HG03095 (cell line): ENCODE data around the gene SP1.
A peak's percentile ranks its signal among the peaks of the same experiment; 100 is the strongest.
"Not testable (repeated sequence)": the region's sequence is repeated elsewhere in the genome, so short reads cannot be mapped to it uniquely, and the experiment has no call there.

Experiments
- ATAC-seq: cut with Tn5 transposase; IDR thresholded peaks from one replicate; pipeline ENCODE4 v1.9.1; 2021; ENCODE audit warnings: moderate library complexity; ENCODE audit not compliant: unreplicated experiment

SP1 gene

GRCh38 chr12:53358836-53359419, 21.0 kb upstream of the SP1 start:
- ATAC-seq: no peak

- ATAC-seq: not testable (repeated sequence)
Measured at GRCh38 chr12:53361638-53362037, 18.3 kb upstream of the SP1 start.

DNA sequence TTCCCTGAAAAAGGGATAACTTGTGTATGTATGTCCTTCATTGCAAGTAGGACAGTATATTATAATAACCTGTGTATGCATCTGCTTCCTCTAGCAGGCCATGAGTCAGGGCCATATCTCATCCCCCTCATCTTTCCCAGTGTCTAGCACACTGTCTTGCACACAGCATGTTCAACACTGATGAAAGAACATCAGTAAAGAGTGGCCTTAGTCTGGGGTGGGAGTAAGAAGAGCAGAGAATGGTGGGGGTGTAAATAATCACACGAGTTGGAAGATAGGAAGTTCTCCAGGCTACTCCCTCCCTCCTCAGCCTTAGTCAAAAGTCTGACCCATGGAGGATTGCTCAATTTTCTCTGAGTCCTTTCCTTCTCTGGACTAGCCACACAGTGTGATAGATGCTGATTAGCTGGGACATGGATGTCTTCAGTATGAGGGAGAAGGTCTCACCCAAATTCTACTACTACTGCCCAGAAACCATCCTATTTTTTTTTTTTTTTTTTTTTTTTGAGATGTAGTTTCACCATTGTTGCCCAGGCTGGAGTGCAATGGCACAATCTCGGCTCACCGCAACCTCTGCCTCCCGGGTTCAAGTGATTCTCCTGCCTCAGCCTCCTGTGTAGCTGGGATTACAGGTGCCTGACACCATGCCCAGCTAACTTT, 14.6 kb upstream of the SP1 start:
- no peak for ATAC-seq

DNA sequence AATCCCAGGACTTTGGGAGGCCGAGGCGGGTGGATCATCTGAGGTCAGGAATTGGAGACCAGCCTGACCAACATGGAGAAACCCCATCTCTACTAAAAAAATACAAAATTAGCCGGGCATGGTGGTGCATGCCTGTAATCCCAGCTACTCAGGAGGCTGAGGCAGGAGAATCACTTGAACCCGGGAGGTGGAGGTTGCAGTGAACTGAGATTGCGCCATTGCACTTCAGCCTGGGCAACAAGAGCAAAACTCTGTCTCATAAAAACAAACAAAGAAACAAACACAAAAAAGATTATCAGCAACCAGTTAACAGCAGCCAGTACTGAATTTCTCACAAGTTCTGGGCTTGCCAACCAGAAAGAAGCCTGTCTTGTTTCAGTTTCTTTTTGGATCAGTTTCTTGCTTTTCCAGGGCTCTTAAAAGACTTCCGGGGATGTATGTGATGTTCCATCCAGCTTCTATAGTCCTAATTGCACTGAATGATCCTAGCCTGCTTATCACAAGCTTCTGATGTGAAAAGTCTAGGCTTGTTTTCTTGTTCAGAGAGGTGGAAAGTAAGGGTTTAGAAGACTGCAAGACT, 6.3 kb upstream of the SP1 start:
- not testable (repeated sequence) for ATAC-seq

GRCh38 chr12:53374277-53374676, 5.7 kb upstream of the SP1 start:
- ATAC-seq: not testable (repeated sequence)

DNA sequence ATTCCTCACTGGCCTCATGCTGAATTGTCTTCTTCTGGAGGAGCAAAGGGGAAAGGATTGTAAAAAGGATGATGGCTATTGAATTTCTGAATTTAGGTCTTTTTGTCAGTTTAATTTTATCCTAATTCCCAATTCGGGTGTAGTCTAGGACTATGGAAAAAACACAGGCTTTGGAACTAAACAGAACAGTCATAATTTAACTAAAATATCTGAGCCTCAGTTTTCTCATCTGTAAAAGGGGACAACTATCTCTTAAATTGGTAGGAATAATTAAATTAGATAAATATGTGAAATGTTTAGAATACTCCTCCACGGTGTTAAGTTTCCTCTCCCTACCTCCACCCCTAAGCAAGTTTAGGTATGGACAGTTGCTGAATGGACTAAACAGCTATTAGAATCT, 3.2 kb upstream of the SP1 start:
- no peak for ATAC-seq

DNA sequence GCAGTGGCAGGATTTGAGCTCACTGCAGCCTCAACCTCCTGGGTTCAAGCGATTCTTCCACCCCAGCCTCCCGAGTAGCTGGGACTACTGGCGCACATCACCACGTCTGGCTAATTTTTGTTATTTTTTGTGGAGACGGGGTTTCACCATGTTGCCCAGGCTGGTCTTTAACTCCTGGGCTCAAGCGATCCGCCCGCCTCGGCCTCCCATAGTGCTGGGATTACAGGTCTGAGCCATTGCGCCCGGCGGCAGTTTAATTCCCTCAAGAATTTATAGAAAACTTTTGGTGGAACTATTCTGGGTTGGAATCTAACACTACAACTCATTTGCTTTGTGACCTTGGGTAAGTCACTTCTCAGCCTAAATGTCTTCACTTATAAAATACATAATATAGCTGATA, 1.8 kb upstream of the SP1 start:
- no peak for ATAC-seq

DNA sequence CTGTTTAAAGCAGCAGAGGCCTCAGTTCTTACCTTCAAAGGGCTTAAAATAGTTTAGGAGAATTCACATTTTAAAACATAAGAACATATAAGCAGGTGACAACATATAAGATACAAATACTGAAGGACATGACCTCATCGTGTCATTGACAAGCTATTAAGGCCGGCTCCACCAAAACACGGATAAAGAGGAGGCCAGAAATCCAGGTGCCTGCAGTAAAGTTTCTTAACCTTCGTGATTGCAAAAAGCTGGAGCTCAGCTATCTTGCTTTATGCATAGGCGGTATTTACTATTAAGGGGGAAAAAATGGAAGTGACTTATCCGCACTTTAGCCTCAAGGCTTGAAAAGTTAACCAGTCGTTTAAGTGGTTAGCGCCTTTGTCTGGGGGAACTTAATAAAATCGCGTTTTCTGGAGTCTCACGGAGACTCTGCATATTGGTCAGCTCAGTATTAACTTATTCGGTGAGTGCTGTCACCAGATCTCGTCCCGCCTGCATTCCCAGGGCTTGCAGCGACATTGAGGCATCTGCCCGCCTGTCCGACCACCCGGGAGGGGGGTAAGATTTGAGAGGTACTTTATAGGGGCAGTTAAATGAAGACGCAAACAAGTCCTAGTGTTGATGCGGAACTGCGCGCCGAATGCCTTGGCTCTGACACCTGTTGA, 1.1 kb upstream of the SP1 start:
- ATAC-seq: no peak

DNA sequence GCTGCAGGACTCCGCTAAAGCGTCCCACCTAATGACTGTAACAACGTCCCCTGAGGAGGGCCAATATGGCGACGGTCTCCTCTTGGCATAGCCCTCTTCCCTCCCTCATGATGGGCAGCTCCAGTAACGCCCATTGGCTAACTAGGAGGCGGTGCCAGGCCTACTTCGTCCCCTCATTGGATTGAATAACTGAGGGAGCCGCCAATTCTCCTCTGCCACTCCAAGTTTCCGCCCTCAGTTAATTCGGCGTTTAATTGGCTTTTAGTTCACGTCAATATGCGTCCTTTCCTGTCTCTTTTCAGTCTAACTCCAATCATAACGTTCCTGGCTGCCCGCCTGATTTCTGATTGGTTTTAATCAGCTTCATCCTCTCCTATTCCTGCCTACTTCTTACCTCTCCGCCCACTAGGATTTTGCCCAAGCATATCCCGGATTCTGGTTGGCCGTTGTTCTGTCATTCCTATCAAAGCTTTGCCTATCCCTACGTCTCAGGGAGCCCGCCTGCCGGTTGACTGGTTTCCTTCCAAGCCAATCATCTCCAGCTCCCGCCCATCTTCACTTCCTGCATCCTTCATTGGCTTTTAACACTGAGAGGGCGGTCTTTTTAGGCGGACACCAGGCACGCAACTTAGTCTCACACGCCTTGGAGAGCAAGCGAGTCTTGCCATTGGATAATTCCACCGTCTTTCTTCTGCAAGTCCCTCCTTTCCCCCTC, 430 bp upstream of the SP1 start:
- ATAC-seq: peak; percentile 64

GRCh38 chr12:53380794-53381730, 1.1 kb downstream of the SP1 start:
- no peak for ATAC-seq

- ATAC-seq: no peak
Measured at GRCh38 chr12:53381731-53382630, 2.0 kb downstream of the SP1 start.

DNA sequence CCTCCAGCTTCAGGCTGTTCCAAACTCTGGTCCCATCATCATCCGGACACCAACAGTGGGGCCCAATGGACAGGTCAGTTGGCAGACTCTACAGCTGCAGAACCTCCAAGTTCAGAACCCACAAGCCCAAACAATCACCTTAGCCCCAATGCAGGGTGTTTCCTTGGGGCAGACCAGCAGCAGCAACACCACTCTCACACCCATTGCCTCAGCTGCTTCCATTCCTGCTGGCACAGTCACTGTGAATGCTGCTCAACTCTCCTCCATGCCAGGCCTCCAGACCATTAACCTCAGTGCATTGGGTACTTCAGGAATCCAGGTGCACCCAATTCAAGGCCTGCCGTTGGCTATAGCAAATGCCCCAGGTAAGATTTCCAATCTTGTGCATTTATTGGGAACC, 3.3 kb downstream of the SP1 start:
- no peak for ATAC-seq

DNA sequence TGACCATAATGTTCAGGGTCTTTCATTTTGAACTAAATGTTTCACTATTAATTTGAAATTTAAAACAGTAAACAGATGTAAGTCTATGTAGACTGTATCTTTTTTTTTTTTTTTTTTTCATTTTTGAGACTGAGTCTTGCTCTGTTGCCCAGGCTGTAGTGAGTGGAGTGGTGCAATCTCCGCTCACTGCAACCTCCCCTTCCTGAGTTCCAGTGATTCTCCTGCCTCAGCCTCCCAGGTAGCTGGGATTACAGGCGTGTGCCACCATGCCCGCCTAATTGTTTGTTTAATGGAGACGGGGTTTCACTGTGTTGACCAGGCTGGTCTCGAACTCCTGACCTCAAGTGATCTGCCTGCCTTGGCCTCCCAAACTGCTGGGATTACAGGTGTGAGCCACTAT, 6.4 kb downstream of the SP1 start:
- ATAC-seq: not testable (repeated sequence)

DNA sequence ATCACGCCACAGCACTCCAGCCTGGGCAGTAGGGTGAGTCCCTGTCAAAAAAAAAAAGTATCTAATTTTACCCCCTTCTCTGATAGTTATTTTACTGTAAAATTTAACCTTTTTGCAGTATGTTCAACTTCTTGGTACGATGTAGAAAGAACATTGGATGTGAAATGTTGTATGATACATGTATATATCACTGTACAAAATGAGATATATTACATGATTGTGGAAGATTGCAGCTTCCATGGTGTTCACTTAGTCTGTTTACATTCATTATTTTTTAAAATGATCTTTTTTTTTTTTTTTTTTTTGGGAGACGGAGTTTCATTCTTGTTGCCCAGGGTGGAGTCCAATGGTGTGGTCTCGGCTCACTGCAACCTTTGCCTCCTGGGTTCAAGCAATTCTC, 9.0 kb downstream of the SP1 start:
- no peak for ATAC-seq

GRCh38 chr12:53389702-53390101, 9.7 kb downstream of the SP1 start:
- no peak for ATAC-seq

DNA sequence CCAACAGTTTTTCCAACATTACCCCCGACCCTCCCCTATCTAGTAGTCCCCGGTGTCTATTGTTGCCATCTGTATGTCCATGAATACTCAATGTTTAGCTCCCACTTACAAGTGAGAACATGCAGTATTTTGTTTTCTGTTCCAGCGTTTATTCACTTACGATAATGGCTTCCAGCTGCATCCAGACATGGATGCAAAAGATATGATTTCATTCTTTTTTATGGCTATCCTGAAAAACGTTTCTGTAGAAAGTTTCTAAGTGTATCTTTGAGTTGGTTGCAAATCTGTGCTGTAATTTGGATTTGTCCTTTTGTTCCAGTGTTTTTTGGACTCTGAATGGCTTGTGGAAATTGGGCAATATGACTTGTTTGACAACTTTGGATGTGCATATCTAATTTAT, 11.7 kb downstream of the SP1 start:
- no peak for ATAC-seq

DNA sequence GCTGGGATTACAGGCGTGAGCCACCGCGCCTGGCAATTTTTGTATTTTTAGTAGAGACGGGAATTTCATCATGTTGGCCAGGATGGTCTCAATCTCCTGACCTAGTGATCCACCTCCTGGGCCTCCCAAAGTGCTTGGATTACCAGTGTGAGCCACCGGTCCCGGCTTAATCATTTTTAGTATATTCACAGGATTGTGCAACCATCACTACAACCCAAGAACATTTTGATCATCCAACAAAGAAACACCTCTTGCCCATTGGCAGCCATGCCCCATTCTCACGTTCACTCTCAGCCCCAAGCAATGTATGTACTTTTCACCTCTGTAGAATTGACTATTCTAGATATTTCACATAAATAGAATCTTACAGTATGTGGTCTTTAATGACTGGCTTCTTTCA, 19.9 kb downstream of the SP1 start:
- no peak for ATAC-seq

DNA sequence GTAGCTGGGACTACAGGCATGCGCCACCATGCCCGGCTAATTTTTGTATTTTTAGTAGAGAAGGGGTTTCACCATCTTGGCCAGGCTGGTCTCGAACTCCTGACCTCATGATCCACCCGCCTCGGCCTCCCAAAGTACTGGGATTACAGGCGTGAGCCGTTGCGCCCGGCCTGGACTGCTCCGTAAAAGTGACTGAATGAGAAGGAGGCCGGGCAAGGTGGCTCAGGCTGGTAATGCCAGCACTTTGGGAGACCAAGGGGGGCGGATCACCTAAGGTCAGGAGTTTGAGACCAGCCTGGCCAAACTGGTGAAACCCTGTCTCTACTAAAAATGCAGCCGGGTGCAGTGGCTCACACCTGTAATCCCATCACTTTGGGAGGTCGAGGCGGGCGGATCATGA, 22.4 kb downstream of the SP1 start:
- not testable (repeated sequence) for ATAC-seq

DNA sequence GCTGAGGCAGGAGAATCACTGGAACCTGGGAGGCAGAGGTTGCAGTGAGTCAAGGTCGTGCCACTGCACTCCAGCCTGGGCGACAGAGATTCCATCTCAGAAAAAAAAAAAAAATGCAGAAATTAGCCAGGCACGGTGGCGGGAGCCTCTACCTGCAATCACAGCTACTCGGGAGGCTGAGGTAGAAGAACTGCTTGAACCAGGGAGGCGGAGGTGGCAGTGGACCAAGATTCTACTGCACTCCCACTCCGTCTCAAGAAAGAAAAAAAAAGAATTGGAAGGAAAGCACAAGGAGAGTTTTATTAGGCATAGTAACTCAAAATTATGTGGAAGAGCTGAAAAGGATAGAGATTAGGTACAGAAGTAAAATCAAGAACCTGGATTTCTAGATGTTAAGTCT, 22.9 kb downstream of the SP1 start:
- no peak for ATAC-seq
